ENCODE measurements around the gene GPR108. TPM values are rescaled to one million over a fixed set of nuclear protein-coding genes. Genes with fewer than 3 reads are reported as not detected.

GPR108 gene
- 41.5 and 79.7 TPM in 2 replicates for total RNA-seq

DNA sequence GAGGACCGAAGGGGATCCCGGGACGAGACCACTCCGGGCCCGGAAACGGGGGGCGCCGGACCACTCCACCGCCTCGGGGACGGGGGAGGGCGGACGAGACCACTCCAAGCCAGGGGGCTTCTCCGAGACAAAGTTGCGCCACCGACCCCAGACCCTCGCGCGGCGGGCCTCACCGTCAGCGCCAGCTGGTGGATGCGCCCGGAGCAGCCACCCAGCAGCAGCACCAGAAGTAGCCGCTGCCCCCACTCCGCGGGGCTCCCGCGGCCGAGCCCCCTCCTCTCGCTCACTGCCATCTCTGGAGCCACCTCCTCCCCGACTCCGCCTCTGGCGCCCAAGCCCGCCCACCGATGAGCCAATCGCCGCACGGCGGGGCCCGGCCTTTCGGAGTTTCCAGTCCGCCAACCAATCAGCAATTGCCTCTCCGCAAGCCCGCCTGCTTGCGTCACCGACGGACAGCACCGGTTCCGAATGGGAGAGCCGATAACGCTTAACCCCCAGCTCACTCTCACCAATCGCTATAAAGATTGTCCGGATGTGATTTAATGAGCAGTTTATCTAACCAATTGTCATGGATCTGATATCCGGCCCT is at the start of gene GPR108:
GPR108 (minus strand) TSS at position 297 of the 589 bp plus-strand sequence; CDS start at position 293, 4 bp downstream.

DNA sequence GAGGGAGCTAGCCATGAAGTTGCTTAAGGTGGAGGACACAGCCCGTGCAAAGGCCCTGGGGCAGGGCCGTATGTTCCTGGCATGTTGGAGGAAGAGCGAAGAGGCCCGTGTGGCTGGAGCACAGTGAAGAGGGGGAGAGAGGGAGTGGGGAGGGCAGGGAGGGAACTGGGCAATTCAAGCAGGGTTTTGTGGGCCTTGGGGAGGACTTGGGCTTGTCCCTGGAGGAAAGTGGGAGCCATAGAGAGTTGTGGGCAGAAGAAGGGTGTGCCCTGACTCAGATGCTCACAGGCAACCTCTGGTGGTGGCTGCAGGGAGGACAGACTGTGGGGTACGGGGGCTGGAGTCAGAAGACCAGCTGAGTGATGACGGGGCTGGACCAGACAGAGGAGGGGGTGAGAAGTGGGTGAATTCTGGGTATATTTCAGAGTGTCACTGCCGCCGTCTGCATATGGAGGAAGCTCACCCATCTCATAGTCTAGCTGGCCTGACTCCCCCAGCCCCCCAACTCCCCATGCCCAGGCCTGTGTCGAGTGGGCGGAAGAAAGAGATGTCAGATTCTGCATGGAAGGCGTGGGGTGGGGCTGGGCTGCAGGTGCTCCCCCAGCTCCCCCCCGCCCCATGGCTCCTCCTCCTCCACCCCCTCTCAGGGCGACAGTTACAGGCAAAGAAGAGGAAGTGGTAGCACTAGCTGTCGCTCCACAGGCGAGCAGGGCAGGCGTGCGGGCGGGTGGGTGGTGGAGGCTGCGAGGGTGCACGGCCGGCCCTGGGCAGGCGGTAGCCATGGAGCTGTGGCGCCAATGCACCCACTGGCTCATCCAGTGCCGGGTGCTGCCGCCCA is 34.9 kb upstream of the GPR108 start, which contains the start of gene VAV1:
VAV1 (plus strand) TSS at position 681 of the 838 bp plus-strand sequence; CDS start at position 781, 100 bp downstream.

DNA sequence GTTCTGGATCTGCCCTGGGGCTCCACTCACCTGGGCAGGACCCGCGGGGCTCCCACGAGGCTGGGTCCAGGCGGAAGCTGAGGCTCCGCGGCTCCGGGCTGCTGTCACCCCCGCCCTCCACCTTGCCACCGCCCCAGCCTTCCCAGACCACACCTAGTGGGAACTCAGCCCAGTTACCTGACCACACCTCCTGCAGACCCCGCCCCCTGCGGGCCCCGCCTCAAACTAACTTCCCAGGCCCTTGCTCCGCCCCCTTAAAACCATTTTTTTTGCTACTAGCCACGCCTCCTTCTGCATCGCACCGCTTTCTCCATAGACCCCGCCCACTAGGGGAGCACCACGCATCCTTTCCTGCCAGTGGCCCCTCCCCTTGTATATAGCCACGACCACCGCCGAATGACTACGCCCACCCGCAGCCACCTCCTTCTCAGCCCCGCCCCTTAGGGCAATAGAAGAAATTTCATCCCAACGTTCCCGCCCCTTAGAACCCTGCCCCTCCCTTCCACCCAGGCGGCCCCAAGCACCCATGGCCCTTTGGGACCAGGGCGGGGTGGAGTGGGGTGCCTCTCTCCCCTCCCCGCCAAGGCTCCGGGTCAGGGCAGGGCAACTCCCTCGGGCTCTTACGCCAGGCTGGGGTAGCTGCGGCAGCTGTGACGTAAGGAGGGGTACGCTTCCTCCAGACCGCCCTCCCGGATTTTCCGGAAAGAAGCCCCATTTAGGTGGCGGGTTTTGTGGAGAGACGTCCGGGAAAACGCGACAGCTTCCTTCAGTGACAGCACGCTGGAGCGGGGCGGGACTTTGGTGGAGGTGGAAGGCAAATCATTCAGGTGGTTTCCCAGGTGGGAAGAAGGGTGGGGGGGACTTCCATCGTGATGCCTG is 30.2 kb upstream of the GPR108 start, which contains the start of gene SH2D3A:
SH2D3A (minus strand) TSS at position 79 of the 879 bp plus-strand sequence. CDS start 3,687 bp downstream, outside the sequence.

DNA sequence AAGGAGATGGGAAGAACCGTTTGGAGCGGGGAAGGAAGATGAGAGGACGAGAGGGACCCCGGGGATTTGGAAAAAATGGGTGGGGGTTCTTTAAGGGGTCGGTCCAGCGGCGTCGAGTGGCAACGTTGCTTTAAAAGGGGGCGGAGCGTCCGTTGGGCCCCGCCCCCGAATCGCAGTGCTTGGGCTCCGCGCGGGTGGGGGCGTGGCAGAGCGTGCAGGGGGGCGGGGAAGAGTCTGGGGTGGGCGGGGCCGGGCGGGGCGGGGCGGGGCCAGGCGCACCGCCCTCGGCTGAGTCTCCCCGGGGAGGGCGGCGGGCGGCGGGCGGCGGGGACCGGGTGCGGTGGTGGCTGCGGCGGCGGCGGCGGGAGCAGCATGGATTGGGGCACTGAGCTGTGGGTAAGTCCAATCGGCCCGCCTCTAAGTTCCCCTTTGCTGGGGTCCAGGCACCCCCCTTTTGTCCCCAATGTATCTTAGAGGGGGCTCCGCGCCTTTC is 2.1 kb upstream of the GPR108 start, which contains the start of gene TRIP10:
TRIP10 (plus strand) TSS at position 291 of the 493 bp plus-strand sequence; CDS start at position 373, 82 bp downstream.

DNA sequence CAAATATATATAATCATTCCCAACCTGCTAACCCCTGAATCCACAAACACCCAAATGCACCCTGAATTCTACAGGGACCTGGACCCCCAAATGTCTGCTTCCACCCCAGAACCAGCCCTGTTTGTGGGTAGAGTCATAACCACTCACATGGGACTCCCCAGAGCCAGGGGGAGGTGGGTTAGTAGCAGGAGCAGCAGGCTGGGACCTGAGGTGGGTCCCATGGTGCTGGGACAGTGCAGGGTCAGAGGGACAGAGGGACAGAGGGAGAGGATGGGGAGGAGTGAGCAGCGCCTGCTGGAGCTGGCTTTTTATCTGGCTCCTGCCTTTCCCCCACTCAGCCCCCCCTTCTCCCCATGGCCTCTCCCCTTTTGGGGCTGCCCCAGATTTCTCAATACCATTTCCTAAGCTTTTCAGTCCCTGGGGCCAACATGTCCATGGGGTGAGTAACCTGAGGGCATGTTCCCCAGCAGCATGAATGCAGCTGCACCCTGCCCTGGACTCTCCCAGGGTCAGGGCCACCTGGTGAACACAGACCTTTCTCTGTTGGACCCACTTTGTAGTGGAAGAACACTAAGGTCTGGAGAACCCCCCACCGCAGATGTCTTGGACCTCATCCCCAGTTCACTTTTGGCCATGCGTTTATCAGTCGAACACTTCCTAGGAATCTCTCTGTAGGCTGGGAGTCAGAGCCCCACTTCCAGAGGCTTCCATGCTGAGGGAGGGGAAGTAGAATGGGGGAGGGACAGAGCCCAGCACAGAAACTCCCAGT is 16.8 kb downstream of the GPR108 start, which contains the start of gene C3:
C3 (minus strand) TSS at position 282 of the 769 bp plus-strand sequence; CDS start at position 221, 61 bp downstream.

Other genes with a start within 250 kb of the GPR108 start
- gene TUBB4A, start 235.3 kb downstream of the GPR108 start, total RNA-seq = not detected in 2 replicates
- gene TNFSF9, start 206.6 kb downstream of the GPR108 start, total RNA-seq = 0.29 TPM in 1 of 2 replicates, not detected in the other
- gene CD70, start 146.4 kb downstream of the GPR108 start, total RNA-seq = 0.29 TPM in 1 of 2 replicates, not detected in the other
- 0.14 and 0.22 TPM in 2 replicates for gene TNFSF14, start 67.4 kb downstream of the GPR108 start, total RNA-seq
- 33.9 and 203 TPM in 2 replicates for gene C3, start 16.9 kb downstream of the GPR108 start, total RNA-seq
- gene TRIP10, start 2.1 kb upstream of the GPR108 start, total RNA-seq = 54.1 and 54.8 TPM in 2 replicates
- gene SH2D3A, start 29.9 kb upstream of the GPR108 start, total RNA-seq = 0.29 TPM in 1 of 2 replicates, not detected in the other
- not detected in 2 replicates for gene VAV1, start 35.1 kb upstream of the GPR108 start, total RNA-seq
- 0.22 TPM in 1 of 2 replicates, not detected in the other for gene ADGRE1, start 150.0 kb upstream of the GPR108 start, total RNA-seq